ENCODE measurements around the gene DEK.
"Not testable (repeated sequence)": the region's sequence is repeated elsewhere in the genome, so short reads cannot be mapped to it uniquely, and the experiment has no call there.

DEK gene

GRCh38 chr6:18234564-18234963, 29.8 kb downstream of the DEK start:
- no peak for DNase-seq

- DNase-seq = not testable (repeated sequence)
These were observed 30.6 kb downstream of the DEK start for GRCh38 chr6:18233770-18234169.

DNA sequence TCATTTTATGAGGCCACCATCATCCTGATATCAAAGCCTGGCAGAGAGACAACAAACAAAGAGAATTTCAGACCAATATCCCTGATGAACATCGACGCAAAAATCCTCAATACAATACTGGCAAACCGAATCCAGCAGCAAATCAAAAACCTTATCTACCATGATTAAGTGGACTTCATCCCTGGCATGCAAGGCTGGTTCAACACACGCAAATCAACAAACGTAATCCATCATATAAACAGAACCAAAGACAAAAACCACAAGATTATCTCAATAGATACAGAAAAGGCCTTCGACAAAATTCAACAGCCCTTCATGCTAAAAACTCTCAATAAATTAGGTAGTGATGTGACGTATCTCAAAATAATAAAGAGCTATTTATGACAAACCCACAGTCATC, 32.5 kb downstream of the DEK start:
- not testable (repeated sequence) for DNase-seq

- DNase-seq = not testable (repeated sequence)
These were observed 35.7 kb downstream of the DEK start for GRCh38 chr6:18228590-18228989.

GRCh38 chr6:18227166-18227565, 37.2 kb downstream of the DEK start:
- not testable (repeated sequence) for DNase-seq

DNA sequence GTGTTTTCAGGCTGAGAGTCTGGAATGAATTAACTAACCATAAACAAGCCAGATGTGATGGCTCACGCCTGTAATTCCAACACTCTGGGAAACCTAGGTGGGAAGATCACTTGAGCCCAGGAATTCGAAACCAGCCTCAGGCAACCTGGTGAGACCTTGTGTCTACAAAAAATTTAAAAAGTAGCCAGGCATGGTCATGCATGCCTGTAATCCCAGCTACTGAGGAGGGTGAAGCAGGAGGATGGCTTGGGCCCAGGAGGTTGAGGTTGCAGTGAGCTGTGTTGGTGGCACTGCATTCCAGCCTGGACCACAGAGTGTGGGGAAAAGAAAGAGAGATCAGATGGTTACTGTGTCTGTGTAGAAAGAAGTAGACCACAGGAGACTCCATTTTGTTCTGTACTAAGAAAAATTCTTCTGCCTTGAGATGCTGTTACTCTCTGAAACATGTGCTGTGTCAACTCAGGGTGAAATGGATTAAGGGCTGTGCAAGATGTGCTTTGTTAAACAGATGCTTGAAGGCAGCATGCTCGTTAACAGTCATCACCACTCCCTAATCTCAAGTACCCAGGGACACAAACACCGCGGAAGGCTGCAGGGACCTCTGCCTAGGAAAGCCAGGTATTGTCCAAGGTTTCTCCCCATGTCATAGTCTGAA, 37.8 kb downstream of the DEK start:
- not testable (repeated sequence) for DNase-seq

DNA sequence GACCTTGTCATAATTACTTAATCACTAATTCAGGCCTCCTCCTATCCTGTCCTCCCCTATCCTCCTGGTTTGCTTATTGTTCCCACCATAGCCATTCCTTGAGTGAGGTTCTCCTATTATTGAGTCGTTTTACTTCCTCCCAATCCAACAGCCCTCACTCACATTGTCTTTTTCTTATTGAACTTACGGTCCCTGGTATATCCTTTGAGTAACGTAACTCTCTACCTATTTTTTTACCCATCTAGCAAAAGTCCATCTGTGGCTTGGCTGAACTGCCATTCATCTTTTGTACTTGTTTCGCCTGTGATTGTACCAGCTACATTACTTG, 43.1 kb downstream of the DEK start:
- no peak for DNase-seq

- DNase-seq = no peak
These were observed 44.7 kb downstream of the DEK start for GRCh38 chr6:18219591-18219990.

DNA sequence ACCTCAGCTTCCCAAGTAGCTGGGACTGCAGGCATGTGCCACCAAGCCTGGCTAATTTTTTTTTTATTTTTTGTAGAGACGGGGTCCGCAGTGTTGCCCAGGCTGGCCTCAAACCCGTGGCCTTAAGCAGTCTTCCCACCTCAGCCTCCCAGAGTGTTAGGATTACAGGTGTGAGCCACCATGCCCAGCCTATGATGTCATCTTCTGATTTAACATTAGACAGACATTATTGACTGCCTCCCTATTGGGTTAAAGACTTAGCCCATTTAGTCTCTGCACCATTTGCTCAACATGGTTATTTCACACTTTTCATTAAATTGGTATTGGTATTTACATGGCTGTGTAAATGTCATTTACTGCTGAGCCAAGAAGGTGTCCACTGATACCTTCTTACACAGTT, 46.1 kb downstream of the DEK start:
- no peak for DNase-seq

- DNase-seq = no peak
These were observed 47.9 kb downstream of the DEK start for GRCh38 chr6:18216411-18216810.

GRCh38 chr6:18215436-18215835, 48.9 kb downstream of the DEK start:
- DNase-seq = no peak

- no peak for DNase-seq
These were observed 50.3 kb downstream of the DEK start for GRCh38 chr6:18214003-18214402.

- no peak for DNase-seq
These were observed 50.9 kb downstream of the DEK start for GRCh38 chr6:18213439-18213838.

DNA sequence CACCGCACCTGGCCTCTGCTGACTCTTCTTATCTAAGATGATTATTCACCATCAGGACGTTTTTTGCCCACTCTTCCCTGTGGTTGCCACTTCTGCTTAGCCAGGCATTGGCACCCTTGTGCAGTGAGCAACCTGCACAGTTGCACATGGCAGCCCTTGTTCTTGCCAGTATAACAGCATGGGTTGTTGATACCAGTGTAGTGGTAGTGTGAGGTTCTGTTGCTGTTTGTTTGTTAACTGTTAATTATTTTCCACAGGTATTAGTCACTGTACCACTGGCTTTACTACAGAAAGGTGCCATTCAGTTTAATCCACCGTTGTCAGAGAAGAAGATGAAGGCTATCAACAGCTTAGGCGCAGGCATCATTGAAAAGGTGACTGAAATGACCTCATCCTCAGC, 52.1 kb downstream of the DEK start:
- no peak for DNase-seq

GRCh38 chr6:18211338-18211737, 53.0 kb downstream of the DEK start:
- DNase-seq = no peak

DNA sequence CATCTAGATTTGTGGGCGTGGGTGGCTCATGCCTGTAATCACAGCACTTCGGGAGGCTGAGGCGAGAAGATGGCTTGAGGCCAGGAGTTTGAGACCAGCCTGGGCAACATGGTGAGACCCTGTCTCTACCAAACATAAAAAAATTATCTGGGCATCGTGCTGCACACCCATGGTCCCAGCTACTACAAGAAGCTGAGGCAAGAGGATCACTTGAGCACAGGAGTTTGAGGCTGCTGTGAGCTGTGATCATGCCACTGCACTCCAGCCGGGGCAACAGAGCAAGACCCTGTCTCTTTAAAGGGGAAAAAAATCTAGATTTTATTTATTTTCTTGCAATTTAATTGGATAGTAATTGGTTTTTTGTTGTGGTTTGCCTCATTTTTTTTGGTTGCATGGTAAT, 53.6 kb downstream of the DEK start:
- DNase-seq = no peak

DNA sequence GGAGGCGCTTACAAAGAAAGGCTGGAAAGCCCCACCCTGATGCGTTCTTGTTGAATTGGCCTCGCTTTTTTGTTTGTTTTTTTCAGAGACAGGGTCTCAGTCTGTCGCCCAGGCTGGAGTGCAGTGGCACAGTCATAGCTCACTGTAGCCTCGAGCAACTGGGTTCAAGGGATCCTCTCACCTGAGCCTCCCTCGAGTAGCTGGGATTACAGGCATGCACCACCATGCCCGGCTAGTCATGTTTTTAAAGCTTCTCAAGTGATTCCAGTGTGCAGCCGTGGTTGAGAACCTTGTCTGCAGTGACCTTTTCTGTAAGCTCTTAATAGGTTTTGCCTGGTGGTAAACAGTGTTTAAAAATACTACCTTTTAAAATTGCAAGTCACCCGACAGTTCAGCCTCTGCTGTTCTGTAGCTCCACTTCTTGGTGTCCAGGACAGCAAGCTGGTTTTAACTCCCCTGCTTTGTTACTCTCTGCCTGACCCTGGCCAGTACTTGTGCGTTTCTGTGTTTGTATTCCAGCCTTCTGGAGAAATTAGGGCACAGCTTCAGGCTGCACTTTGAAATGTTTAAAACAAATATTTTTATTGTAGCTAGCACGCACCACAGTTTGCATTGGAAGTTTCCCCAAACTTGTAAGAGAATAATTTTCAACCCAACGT, 54.7 kb downstream of the DEK start:
- no peak for DNase-seq

GRCh38 chr6:18208778-18209177, 55.6 kb downstream of the DEK start:
- DNase-seq = not testable (repeated sequence)

GRCh38 chr6:18207949-18208348, 56.4 kb downstream of the DEK start:
- DNase-seq = no peak

DNA sequence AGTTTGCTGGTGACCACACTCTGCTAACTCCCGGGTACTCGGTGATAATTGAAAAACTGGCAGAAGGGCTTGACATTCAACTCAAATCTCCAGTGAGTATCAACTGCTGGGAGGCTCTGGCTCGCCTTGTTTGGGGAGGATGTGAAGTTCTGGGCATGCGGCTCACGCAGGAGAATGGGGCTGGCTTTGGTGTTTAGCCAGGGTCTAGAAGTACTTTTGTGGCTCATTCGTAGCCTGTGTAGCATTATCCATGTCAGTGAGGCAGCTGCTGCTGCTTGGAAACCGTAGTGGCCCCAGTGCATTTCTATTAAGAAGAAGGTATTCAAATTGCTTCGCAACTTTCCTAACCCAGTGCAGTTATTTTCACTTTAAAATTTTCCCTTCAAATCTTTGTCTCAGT, 56.9 kb downstream of the DEK start:
- no peak for DNase-seq

- DNase-seq = no peak
These were observed 57.7 kb downstream of the DEK start for GRCh38 chr6:18206591-18206990.

- no peak for DNase-seq
These were observed 59.6 kb downstream of the DEK start for GRCh38 chr6:18204691-18205090.

DNA sequence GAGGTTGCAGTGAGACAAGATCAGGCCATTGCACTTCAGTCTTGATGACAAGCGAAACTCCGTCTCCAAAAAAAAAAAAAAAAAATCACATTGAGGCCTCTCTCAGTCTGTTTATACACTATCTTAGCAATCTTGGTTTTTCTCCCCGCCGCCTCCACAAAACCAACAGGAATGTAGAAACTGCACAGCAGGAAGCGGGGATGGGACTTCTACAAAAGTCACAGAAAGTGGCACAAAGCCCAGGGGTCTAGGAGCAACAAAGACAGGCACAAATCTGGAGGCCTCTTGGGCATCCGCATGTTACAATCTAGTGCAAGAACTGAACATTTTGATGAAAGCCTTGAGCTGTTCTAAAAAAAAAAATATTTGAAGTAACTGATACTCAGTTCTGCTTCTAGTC, 60.5 kb downstream of the DEK start:
- no peak for DNase-seq

DNA sequence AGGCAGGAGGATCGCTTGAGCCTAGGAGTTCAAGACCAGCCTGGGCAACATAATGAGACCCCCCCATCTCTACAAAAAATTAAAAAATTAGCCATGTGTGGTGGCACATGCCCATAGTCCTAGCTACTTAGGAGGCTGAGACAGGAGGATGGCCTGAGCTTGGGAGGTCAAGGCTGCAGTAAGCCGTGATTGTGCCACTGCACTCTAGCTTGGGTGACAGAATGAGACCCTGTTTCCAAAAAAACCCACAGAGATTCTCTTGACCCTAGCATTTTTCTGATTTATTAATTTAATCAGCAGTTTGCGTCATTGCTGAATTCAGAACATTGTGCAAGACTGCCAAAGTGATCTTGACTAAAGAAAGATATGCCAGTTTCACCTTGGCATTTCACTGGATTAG, 72.3 kb downstream of the DEK start:
- DNase-seq = no peak

- DNase-seq = no peak
These were observed 75.1 kb downstream of the DEK start for GRCh38 chr6:18189196-18189595.

Measured in NCI-H1694 treated with DMSO at 0.1 percent for 48 hours (cell line).